Subcutaneous adipose tissue (tissue), 4 donors: ENCODE results near the gene FKBP1A. TPM values are rescaled to one million over a fixed set of nuclear protein-coding genes. Genes with fewer than 3 reads are reported as not detected.

ENCODE experiments used
- CTCF ChIP-seq: fragments of 450-650 bp; IDR thresholded peaks from one replicate; pipeline ENCODE4 v1.5.1; 2016; ENCODE audit warnings: low read depth, mild to moderate bottlenecking, control low read depth, antibody characterized with exemption, moderate library complexity
- total RNA-seq, 4 donors: library from RNA; depleted of rRNA; stranded (reverse); fragments of >200 nt; gene quantifications; one replicate each; pipeline ENCODE4 v1.1.0, GENCODE V29; 2016

Gene FKBP1A
- total RNA-seq, 4 donors from 2014 or later = 131 to 257 (median 165) TPM

GRCh38 chr20:1341561-1342265 lies 51.1 kb downstream of the FKBP1A start:
- no peak for TF ChIP-seq CTCF

- TF ChIP-seq CTCF = no peak
Observed at GRCh38 chr20:1338801-1339200, 54.1 kb downstream of the FKBP1A start.

- TF ChIP-seq CTCF = no peak
Observed at GRCh38 chr20:1338096-1338495, 54.8 kb downstream of the FKBP1A start.

- TF ChIP-seq CTCF = no peak
Observed at GRCh38 chr20:1337441-1337840, 55.4 kb downstream of the FKBP1A start.

GRCh38 chr20:1336699-1337367 lies 56.0 kb downstream of the FKBP1A start:
- TF ChIP-seq CTCF = no peak

GRCh38 chr20:1335961-1336698 lies 56.7 kb downstream of the FKBP1A start:
- TF ChIP-seq CTCF = no peak

GRCh38 chr20:1334761-1335160 lies 58.1 kb downstream of the FKBP1A start:
- no peak for TF ChIP-seq CTCF
